Fibroblast of peridontal ligament (primary cell): ENCODE measurements around the gene CACNA1C.

Experiments
- DNase-seq: peaks from one replicate; pipeline ENCODE4 v3.0.0-alpha.2; 2010; ENCODE audit errors: extremely low read depth

The CACNA1C gene

GRCh38 chr12:2294651-2295475 lies 242.1 kb downstream of the CACNA1C start:
- DNase-seq = peak; percentile 75

GRCh38 chr12:2295941-2296461 lies 243.2 kb downstream of the CACNA1C start:
- peak; percentile 77 for DNase-seq

- no peak for DNase-seq
Observed at GRCh38 chr12:2297004-2297403, 244.2 kb downstream of the CACNA1C start.

- no peak for DNase-seq
Observed at GRCh38 chr12:2297658-2298057, 244.9 kb downstream of the CACNA1C start.

- no peak for DNase-seq
Observed at GRCh38 chr12:2298556-2299200, 245.9 kb downstream of the CACNA1C start.

- no peak for DNase-seq
Observed at GRCh38 chr12:2299206-2299605, 246.4 kb downstream of the CACNA1C start.

GRCh38 chr12:2300168-2300567 lies 247.4 kb downstream of the CACNA1C start:
- no peak for DNase-seq

GRCh38 chr12:2300886-2301285 lies 248.1 kb downstream of the CACNA1C start:
- DNase-seq = no peak

GRCh38 chr12:2301531-2302461 lies 249.0 kb downstream of the CACNA1C start:
- peak; percentile 98 for DNase-seq

- DNase-seq = peak; percentile 52
Observed at GRCh38 chr12:2302711-2303580, 250.2 kb downstream of the CACNA1C start.

- DNase-seq = no peak
Observed at GRCh38 chr12:2304223-2304622, 251.4 kb downstream of the CACNA1C start.

- DNase-seq = peak; percentile 37
Observed at GRCh38 chr12:2306012-2306411, 253.2 kb downstream of the CACNA1C start.

GRCh38 chr12:2306735-2307134 lies 253.9 kb downstream of the CACNA1C start:
- no peak for DNase-seq

- no peak for DNase-seq
Observed at GRCh38 chr12:2307550-2307949, 254.8 kb downstream of the CACNA1C start.

- no peak for DNase-seq
Observed at GRCh38 chr12:2309647-2310046, 256.9 kb downstream of the CACNA1C start.

GRCh38 chr12:2311020-2311778 lies 258.4 kb downstream of the CACNA1C start:
- peak; percentile 98 for DNase-seq

- DNase-seq = no peak
Observed at GRCh38 chr12:2312175-2312574, 259.4 kb downstream of the CACNA1C start.

- no peak for DNase-seq
Observed at GRCh38 chr12:2312770-2313169, 260.0 kb downstream of the CACNA1C start.

GRCh38 chr12:2314492-2314891 lies 261.7 kb downstream of the CACNA1C start:
- DNase-seq = no peak

GRCh38 chr12:2317772-2318171 lies 265.0 kb downstream of the CACNA1C start:
- DNase-seq = no peak
